M059J (cell line): ENCODE data around the gene NFIL3. TPM values are rescaled to one million over a fixed set of nuclear protein-coding genes. Genes with fewer than 3 reads are reported as not detected.

Source experiments
- DNase-seq: peaks from one replicate; pipeline ENCODE4 v3.0.0-alpha.2; 2012; ENCODE audit warnings: low read depth
- total RNA-seq: library from RNA; depleted of rRNA; stranded (reverse); fragments of >200 nt; shearing (Covaris generic); gene quantifications from 2 replicates; pipeline ENCODE4 v1.2.3, GENCODE V29; 2014

The NFIL3 gene
- total RNA-seq, 1 experiment from 2014 or later: 20.6 TPM

DNA sequence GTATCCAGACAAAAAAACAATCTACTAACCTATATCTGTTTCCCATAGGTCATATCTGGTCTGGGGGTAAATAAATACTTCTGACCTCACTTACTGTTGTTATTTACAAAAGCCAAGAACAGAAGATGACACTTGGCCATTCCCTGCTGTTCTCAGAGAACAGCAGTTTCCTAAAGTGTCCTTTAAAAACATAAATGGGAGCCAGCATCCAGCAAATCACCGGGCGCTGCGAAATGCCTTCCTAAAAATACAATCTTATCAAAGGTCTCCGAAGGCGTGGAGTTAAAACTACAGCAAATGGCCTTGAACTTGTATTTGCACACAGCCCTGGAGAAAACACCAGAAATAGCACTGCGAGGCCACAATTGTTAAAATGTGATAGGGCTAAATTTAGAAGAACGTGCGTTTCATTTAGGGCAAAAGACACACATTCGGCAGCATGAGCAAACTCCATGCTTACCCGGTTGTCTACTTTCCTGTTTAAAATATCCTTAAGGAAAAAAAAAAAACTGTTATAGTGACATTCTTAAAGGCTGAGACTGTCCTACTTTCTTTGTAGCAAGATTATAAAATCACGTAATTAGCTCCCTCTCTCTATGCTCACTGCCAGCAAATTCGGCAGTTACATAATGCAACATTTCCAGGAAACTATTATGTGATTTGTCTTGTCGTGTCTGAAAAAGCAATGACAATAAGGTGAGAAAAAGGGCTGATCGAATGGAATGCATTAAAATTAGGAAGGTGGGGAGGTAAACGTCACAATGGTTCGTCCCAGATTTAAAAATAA is 1.5 kb downstream of the NFIL3 start:
- DNase-seq: peak; percentile 67

DNA sequence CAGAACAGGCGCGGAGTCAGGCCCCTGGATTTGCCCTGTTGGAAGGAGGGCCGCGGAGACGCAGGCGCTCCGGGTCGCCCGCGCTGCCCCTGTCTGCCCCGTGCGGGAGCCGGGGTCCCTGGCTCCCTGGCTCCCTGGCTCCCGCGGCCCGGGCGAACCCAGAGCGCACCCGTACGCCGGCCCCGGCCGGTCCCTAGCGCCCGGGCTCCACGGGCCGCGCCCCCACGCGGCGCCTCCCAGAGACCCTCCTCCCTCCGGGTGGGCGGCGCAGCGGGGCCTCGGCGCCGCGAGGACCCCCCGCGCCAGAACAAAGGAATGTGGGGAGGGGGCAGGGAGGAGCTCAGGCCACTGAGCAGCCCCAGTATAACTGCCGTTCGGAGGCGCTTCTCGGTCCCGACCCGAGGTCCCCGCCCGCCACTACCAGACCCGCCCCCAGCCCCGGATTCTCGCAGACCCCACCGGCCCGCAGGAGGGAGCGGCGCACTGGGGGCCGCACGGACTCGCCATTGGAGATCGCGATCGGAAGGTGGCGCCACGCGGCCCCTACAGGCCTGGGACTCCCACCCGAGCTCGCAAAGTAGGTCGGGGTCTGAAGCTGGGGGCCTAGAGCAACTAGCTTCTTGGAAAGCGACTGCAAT is 2.4 kb downstream of the NFIL3 start:
- DNase-seq: peak; percentile 30

DNA sequence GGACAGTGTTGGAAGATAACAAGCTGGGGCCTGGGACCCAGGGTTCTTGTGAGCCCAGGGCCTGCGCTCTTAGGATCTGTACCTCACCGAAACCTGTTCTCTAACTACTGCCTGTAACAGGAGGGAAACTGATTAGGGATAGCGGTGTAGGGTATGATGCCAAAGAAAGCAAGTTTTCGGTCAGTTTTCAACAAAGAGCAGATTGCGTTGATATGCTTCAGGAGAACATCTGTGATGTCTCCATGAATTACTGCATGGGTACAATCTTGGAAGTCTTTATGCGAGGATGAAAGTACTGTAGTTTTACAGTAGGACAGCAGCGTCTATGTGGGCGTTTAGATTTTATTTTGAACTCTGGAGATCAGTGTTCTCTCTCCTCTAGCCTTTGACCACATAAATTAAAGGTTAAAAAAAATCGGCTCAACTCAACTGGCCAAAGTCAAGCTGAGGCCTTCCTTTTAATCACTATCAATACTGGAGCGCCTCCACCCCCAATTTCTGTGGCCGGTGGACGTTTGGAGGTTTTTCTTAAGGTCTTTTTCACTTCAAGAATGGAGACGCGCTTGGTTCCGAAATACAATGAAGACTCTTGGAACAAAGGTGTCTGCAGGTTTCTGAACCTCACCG is 3.0 kb downstream of the NFIL3 start:
- DNase-seq: no peak

DNA sequence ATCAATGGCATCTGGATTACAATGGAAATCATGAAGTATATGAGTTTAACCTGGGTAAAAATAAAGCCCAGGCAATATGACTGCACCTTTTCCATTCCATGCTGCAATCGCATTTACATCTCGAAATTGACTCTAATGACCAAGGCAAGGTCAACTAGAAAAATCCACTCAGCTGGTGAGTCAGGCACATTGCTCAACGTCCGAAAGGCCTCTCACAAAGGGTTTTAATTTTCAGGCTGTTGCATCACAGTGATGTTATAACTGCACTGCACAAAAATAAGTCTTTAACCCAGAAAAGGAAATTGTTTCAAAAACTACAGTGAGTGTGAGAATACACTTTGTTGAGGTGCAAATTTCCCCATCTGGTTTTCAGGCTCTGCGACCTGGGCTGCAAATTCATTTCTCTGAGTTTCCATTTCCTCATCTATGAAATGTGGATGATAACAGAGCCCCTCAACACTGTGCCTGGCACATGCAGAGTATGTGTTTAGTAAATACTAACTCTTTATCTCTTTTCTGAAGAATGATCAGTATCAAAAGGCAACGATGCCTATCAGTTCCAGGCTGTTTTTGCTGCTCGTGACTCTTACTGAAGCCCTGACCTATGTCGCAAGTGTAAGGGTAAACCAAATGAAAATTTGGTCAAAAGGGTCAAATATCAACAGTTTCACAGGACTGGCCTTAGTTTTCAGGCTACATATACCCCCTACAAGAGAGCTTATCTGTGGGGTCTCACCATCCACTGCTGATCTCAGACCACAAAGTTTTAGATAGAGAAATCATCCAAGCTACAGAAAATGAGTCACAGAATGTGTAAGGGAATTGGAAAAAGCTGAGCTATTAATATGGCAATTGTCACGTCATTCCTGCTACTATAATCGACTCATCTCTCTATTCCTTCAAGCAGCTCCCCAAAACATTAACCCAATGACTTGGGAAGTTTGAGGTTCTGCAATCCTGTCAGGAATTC is 4.1 kb downstream of the NFIL3 start:
- DNase-seq: peak; percentile 95

DNA sequence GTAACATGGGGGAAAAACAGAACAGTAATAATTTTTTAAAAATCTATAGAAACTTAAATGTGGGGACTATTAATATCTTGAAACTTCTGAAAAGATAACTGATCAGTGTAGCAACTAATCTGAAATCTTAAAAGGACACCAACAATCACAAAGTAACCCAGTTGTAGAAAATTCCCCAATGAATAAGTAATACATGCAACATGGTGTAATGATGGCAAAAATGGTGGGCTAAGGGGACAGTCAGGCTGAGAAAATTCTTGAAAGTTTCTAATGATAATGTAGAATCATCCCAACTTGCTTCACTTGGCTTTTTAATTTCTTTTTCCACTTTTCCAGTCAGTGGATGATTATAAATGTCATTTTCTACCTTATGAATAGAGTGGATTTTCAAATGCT is 5.4 kb downstream of the NFIL3 start:
- DNase-seq: no peak

DNA sequence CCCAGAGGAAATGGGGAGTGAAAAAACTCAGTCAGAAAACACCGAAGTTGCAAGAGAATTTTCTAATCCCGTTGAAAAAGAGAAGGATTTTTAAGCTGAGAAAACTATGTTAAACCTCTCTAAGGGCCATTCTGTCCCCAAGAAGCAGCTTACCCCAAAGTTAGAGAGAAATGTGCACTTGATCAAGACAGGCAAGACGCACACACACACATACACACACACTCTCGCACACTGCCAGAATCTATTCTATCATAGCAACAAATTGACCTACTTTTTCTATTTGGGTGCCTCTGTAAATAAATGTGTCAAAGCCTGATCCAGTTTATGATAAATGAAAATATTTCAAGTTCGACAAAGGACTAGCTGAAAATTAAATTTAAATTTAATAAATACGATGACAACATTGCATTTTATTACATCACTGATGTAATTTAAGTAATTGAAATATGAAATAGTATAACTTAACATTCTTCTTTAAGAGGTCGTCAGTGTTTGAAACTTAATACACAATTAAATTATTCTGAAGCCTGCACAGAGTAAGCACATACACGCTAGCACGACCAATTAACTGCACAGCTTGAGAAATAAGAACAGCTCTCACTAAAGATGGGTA is 5.9 kb downstream of the NFIL3 start:
- DNase-seq: no peak

DNA sequence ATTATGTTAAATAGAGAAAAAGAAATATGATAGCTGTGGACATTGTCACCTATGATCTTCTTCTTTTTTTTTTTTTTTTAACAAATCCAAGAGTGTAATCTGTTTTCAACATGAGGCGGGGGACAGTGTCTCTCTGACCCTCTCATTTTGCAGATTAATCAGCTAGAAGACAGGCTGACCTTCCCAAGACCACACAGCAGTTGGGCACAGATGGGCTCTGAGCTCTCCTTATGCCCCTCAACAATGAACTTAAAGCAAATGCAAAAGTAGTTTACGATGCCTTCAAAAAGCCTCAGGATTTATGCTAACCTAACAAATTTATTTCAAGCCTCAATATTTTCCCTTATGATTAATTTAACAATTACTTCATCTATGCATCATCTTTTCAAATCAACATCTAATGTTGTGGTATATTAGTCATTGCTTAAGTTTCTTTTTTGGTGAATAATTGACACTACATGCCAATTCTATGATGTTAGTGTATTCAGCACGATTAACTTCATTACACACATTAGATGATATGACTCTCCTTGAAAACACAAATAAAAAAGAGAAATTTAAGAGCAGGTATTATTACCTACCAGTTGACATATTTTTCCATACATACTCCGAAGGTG is 7.4 kb downstream of the NFIL3 start:
- peak; percentile 66 for DNase-seq

DNA sequence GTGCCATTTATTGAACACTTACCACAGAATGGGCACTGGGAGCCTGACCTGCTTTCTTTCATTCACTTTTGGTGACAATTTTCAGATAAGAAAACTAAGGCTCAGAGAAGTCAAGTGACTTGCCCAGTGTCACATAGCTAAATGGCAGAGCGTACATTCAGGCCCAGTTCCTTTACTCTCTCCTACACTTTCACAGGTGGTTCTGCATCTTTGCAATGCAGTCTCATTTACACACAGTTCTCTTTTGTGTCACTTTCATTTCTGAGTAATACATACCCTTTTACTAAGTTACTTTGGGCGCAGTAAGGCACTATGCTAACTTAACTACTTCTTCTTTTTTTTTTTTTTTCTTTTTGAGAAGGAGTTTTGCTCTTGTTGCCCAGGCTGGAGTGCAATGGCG is 8.3 kb downstream of the NFIL3 start:
- DNase-seq: no peak

DNA sequence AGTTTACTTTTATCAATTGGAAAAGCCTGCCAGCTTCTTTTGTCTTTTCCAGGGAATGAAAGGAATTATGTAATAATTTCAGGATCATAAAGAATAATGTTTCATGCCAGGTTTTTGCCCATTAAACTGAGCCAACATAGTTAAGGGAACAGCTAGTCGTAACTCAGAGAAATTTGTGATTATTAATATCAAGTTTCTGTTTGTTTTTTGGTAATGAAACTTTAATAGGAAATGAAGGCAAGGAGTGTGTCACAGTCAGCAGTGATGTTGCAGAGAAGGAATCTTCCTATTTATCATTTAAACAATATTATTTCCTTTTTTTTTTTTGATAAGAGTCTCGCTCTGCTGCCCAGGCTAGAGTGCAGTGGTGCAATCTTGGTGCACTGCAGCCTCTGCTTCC is 10.7 kb downstream of the NFIL3 start:
- DNase-seq: no peak

DNA sequence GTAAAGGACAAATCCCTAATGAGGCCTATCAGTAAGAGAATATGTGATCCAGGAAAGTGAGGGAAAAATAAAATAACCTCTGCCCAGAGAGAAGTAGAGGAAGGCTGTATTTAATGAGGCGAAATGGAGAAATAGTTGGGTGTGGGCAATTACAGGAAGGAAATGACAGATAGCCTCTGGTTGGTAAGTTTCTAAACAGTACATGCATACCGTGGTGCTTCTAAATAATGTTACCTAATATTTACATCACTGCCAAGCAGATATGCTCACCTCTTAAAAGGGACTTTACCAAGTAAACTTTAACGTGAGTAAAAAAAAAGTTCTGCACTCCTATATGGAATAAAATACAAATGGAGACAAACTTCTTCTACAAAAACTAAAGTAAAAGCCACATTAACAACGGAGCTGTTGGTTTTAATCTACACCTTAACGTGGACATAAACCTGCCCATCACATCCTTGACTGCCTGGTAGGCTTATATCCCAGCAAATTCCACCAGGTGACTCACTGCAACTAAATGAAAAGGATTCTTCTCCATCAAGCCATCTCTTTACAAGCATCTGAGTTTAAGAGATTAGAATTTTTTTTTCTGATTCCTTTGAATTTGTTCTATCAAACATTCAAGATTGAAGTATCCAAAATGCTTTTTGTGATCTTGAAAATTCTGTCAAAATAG is 12.4 kb downstream of the NFIL3 start:
- DNase-seq: peak; percentile 37

DNA sequence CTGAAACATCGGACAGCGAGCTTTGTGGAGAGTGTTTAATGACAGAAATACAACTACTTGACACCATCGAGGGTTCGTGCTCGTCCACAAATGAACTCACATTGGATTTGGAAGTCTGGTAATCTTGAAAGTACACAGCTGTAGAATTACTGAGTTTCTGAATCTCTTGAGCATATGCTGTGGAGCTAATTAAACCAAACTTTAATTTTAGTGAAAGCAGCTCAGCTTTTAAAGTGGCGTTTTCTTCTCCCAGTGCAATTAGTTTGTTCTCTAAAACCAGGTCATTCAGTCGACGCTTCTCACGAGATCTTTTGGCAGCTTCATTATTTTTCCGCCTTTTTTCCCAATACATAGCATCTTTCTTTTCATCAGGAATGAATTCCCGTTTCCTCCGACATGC is 13.5 kb downstream of the NFIL3 start:
- DNase-seq: no peak

DNA sequence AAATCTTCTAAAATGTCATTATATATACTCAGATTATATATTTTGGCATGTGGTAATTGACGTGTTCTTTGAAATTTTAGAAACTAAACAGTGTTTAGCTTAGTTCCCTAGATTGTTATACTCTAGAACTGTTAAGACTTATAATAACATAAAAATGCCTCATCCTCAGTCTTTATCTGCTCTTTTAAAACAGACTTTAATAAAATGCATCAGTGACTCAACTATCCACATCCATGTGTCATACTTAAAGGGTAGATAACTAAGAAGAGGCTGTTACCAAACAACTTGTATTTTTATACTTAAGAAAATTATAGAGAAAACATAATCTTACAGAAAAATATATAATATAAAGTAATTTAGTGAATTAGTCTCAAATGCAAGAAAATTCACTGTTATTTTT is 15.2 kb downstream of the NFIL3 start:
- DNase-seq: no peak

DNA sequence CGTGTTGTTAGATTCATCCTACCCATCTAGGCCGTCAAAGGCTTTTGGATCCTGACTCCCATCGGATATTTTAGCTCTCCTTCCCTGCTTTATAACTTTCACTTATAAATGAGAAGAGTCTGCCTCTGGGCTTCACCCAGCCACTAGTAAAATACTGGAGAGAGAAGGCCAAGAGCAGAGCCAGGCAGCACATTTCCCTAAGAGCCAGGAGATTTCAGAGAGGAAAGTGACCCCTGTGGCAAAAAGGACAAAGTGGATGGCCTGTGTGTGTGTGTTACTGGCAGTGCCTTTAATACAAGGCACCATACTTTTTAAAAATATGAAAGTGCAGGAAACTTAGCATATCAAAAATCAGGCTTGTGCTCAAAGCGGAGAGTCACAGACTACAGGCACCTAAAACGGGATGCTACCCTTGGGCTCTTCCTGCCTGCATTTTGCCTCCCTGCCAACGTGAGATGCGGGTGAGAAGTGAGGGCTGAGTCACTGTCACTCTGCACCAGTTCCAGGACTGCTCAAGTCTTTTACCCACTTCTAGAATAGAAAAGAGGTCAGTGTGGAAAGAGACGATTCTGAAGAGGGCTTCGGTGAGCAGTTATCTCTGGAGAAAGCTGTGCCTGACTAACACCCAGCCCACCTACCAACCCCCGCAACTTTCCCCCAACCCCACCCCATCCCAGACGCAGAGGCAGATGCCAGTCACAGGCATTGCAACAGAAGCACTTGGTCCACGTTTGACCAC is 15.9 kb downstream of the NFIL3 start:
- DNase-seq: peak; percentile 63

DNA sequence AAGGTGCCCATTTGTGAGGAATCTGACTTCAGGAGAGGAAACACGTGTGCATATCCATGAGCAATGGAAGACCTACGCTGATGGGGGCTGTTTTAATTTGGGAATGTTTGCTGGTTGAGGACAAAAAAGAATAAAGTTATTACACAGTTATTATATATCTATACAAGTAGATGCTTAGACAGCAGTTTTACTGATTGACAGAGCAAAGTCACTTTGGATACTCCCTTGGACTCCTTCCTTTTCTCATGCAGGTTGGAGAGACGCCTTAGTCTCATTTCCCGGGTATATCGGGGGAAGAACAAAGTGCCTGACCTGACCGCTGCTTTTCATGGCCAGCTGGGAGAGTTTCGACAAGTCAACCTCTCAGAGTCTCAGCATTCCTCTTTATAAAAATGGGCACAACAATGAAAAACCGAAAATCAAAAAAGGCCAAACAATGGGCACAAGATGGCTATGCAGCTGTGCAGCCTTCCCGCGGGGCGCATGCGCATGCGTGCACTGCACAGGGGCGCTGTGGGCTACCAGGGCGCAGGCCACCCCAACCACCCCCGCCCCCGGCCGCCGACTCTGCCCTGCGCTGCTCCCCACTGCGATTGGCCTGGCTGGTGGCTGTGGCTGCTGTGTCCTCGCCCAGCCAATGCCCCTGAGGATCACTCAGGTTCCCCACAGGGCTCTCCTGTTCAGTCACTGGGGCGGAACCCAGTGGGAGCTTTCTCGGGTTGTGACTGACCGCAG is 18.1 kb downstream of the NFIL3 start:
- no peak for DNase-seq

DNA sequence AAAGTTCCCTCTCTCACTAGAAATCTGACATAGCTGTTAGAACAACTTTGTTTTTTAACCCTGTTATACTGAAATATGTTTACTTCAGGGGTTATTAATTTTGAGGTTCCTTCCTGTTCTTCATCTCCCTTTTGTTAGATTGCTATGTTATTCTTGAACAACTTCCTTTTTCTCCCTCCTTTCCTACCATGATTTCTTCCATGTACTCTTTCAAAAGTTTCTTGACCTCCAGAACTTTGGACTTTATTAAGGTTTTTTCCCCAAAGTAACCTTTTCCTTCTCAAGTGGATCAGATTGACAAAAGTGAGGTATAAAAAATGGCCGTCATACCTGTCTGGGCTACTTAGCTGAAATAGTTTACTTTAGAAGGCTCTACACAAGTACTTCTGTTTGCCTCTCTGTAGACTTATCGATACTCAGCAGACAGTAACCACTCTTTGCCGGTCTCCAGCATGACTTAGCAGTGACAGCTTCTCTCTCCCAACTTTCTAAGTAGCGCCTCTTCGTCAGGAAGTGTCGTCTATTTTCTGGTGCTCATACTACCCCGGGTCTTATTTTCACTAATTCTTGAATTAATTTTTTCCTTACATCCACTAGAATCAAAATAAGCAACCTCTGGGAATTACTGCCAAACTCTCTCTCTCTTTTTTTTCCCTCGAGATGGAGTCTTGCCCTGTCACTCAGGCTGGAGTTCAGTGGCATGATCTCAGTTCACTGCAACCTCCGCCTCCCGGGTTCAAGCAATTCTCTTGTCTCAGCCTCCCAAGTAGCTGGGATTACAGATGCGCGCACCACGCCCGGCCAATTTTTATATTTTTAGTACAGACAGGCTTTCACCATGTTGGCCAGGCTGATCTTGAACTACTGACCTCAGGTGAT is 19.7 kb downstream of the NFIL3 start:
- no peak for DNase-seq

DNA sequence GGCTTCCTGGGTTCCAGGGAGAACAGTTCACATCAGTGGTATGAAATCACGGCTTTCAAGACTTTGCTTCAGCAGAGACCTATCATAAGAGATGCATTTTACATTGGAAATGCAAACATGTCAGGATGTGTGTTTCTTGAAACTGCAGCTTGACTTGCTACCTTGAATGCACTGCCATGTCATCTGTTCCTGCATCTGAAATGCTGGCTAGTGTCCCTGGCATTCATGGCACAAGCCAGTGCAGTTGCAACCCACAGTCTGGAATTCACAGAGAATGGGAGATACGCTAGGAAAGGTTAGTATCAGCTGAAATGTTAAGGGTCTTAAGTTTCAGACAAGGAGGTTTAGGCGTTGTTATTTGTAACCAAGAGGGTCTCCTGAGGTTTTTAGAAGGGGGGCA is 24.7 kb downstream of the NFIL3 start:
- no peak for DNase-seq

DNA sequence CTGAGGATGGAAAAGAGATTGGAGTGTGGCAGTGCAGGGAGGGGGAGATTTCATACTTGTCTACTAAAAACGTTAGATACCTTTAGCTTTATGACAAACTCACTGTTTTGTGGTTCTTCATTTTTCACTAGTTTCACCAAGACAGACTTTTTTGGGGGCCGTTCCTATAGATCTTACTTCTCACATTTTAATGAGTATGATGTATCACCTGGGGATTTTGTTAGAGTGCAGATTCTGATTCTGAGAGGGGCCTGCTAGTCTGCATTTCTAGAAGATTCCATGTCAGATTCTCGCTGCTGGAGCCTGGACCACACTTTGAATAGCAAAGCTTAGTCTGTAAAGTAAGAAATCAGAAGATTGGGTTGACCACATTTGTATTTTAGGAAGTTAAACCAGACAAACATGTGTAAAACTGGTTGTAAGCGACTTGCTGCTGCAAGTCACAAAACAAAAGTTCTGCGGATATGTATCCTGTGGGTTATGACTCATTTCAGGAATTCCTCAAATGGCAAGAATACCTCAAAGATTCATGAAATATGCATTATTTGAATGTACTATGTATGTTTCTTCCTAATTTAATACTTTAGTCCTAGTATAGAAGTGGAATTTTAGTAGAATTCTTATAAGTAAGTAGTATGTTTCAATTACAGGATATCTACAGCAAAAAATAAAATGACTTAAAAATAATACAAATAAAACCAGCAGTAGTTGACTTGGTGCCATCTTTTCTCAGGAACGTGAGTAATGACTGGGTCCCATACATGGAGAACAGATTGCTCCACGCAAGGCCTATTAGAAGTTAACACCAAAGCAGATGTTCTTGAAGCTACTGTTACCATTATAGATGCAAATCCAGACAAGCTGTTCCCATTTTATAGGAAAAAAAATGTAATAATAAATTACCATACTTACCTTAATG is 27.8 kb downstream of the NFIL3 start:
- DNase-seq: peak; percentile 85
